Measurements from ENCODE around the gene ITIH1.

The ITIH1 gene

DNA sequence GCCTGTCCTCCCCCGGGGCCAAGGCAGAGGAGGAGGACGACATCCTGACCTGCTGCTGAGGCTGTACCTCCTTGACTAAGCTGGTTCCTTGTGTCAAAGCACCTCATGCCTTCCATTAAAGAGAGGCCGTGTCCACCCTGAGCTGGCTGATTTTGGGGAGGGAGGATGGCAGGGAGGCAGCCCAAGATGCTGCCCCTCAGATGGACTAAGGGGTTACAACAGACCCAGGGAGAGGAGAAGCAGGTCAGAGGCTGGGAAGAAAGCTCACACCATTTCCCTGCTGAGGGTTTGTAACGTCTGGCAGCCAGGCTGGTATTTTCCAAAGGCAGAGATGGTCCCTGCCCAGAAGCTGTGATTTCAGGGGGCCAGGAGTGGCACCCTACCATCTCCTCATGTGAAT lies 14.5 kb downstream of the ITIH1 start:
- FAIRE-seq (no peak), DNase-seq (ENCODE audit: insufficient read length, low spot score) (no peak)
- TF ChIP-seq, protein P1, sequence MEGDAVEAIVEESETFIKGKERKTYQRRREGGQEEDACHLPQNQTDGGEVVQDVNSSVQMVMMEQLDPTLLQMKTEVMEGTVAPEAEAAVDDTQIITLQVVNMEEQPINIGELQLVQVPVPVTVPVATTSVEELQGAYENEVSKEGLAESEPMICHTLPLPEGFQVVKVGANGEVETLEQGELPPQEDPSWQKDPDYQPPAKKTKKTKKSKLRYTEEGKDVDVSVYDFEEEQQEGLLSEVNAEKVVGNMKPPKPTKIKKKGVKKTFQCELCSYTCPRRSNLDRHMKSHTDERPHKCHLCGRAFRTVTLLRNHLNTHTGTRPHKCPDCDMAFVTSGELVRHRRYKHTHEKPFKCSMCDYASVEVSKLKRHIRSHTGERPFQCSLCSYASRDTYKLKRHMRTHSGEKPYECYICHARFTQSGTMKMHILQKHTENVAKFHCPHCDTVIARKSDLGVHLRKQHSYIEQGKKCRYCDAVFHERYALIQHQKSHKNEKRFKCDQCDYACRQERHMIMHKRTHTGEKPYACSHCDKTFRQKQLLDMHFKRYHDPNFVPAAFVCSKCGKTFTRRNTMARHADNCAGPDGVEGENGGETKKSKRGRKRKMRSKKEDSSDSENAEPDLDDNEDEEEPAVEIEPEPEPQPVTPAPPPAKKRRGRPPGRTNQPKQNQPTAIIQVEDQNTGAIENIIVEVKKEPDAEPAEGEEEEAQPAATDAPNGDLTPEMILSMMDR (IDR thresholded peaks at IDR 0.05; ENCODE audit: insufficient read depth, missing control alignments): no peak

DNA sequence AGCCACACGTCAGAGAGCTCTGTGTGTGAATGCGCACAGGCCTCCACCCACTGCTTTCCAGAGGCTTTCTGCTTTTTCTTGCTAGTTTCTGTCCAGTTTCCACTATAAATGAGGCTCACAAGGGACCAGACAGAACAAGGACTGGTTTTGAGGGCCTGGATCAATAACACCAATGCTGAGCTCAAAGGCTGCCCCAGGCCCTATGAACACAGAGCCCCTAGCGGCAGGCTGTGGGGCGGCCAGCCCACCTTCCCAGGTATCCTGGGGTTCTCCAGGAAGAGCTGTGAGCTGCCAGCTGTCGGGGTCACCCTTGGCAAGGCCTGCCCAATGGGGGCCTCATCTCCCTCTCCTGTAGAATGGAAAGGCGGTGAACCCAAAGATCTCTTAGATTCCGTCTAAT lies 15.0 kb downstream of the ITIH1 start:
- TF ChIP-seq, protein P1 (IDR thresholded peaks at IDR 0.05; ENCODE audit: insufficient read depth, missing control alignments): no peak
- DNase-seq (ENCODE audit: insufficient read length, low spot score) (no peak), FAIRE-seq (no peak)

DNA sequence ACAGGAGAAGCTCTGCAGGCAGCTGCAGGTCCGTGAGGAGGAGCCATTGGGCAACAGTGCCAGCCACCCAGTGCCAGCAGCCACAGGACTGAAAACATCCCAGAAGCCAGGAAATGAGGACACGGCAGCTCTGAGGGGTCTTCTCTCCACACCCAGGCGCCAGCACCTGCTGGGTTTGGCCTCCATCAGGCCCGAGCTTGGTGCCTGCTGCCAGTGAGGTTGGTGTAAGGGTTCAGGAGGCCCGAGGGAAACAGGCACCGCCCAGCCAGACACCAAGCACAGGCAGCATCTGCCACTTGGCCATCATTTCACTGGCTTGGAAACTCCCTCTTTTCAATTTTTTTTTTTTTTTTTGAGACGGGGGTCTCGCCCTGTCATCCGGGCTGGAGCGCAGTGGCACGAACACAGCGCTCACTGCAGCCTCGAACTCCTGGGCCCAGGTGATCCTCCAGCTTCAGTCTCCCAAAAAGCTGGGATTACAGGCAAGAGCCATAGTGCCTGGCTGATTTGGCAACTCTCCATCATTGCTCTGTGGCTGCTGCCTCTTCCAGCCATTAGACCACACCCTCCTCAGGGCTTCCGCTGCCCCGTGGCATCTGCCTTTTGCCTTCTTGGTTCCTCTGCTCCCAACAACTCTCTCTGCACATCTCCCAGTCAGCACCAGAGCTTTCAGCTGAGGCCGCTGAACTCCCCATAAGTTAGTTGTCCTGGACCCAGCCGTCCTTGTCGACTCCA lies 15.7 kb downstream of the ITIH1 start:
- TF ChIP-seq, protein P1 (IDR thresholded peaks at IDR 0.05; ENCODE audit: insufficient read depth, missing control alignments): no peak
- FAIRE-seq (no peak), DNase-seq (ENCODE audit: insufficient read length, low spot score) (no peak)

DNA sequence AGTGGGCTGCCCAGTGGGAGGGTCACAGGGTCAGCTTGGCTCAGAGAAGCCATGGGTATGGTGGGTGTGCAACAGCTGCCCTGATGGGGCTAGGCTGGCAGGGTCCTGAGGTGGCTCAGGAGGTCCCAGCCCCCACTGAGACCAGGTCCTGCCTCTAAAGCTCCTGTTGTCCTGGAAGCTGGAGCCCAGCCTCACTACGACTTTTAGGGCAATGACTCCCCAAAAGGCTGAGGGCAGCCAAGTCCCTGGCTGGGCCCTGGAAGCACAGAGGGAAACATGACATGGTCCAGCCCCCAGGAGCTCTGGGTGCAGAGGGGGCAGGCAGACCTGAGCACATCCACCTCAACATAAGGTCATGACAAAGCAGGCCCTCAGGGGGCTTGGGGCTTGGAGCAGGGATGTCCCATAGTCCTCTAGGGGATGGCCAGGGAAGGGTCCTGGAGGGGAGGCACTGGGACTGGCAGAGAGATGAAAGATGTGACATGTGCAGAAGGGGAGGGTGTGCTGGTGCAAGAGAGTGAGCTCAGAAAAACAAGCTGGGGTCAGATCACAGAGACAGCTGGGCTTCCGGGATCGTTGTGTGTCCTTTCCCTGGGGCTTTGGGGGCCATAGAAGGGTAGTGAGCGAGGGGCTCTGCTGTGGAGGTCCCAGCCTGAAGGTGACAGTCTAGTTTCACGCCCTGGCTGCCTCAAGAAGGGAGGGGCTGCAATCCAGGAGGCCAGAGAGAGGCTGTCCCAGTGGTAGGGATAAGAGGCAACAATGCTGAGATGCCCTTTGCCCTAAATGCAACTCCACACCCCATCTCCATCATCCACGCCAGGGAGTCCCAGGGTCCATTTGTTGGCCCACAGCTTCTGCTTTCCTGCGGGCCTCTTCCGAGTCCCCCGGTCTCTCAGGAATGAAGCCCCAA lies 16.6 kb downstream of the ITIH1 start:
- TF ChIP-seq, protein P1 (IDR thresholded peaks at IDR 0.05; ENCODE audit: insufficient read depth, missing control alignments): no peak
- FAIRE-seq: no peak
- DNase-seq (ENCODE audit: insufficient read length, low spot score): no peak

DNA sequence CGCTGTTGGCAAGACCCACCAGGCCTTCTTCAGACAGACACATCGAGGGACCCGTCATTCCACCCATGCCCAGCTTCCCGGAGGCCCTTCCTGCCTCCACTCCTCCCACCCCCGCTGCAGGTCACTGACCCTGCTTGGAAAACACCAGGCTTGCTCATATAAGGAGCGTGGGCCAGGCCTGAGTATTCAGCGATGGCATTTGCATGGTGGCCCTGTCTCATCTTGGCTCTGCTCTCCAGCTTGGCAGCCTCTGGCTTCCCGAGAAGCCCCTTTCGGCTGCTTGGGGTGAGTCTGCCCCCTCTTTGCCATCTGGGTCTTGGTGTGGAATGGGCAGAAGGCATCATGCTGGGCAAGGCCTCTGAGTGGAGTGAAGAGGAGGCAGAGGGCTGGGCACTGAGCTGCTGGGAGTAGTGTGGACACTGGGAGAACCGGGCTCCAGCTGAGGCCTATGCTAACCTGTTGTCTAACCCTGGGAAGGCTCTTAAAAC lies 17.3 kb downstream of the ITIH1 start, which contains the start of gene ITIH3:
Gene ITIH3 (plus strand): TSS at position 185 of the 488 bp plus-strand sequence. CDS start 8 bp downstream, at position 193.
- TF ChIP-seq, protein P1 (IDR thresholded peaks at IDR 0.05; ENCODE audit: insufficient read depth, missing control alignments): no peak
- DNase-seq (ENCODE audit: insufficient read length, low spot score): no peak
- no peak for FAIRE-seq

DNA sequence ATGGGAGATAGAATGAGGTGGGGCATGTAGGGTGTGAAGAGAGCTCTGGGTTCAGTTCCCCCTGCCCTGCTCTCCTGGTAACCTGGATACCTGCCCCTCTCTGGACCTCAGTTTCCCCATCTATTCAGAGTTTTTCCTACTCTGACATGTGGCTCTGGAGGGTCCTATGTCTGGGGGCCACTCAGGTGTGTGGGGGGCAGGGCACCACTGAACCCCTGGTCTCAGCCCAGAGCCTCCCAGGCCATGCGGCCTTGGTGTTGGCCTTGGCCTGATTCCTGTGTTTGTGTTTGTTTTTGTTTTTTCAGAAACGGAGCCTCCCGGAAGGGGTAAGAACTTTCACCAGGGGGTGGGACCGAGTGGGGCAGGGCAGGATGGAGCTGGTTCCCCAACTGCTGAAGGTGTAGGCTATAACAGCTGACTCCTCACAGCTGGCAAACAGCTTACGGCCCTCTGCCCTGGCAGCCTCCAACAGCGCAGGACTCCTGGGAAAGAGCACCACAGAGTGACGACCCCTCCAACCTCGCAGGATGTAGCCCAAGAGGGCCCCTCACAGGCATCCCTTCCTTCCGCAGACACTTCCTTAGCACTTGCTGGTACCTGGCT lies 18.0 kb downstream of the ITIH1 start:
- FAIRE-seq (no peak), DNase-seq (ENCODE audit: insufficient read length, low spot score) (no peak)
- TF ChIP-seq, protein P1 (IDR thresholded peaks at IDR 0.05; ENCODE audit: insufficient read depth, missing control alignments): no peak

Measured in D721Med (cell line).